A549 treated with AZD2906 at 1 μM for 4 hours (cell line): Measurements from ENCODE around the gene TMED7. TPM values are rescaled to one million over a fixed set of nuclear protein-coding genes. Genes with fewer than 3 reads are reported as not detected.

Experiments used
- total RNA-seq: library from RNA; stranded (reverse); fragments of 200-300 nt; extraction: Qiagen RNA extraction; gene quantifications from 5 replicates; pipeline ENCODE4 v1.2.3, GENCODE V29; 2022

The TMED7 gene
- 43.8 to 58.1 TPM (median 49.2 TPM) in 5 replicates for total RNA-seq

DNA sequence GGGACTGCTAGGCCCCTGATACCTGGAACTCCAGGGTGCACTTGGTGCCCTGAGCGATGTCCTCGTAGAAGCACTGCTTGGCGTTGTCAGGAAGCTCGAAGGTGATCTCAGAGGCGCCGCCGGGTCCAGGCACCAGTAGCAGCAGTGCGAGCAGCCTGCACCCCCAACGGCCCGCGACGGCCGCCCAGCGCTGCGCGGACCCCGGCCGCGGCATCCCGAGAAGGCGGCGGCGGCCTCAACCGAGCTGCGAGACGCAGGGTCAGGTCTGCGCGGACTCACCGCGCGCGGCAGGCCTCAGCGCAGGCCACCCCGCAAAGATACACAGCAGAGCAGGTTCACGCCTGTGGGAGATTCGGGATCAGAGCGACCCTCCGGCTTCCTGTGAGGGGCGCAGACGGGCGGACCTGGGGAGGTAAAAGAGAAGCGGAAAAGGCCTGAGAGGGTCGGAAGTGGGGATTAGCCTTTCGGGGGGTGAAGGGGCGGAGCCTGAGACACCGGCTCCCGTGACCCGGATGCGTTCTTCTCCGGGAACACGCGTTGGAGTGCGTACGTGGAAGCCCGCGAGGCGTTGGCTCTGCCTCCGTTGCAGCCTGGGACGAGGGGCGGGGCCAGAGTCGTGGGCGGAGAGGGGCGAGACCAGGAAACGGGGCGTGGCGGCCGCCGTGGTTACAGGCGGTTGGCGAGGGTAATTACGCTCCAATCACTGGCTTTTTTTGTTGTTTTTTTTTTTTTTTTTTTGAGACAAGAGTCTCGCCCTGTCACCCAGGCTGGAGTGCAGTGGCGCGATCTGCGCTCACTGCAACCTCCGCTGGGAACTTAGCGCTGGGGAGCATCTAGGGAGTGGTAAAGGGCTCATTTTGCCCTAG, at the start of gene TMED7:
TSS of gene TMED7 (minus strand) at position 458 of the 866 bp plus-strand sequence. CDS start at position 214, 244 bp downstream.

GRCh38 chr5:115601701-115602590, 23.9 kb downstream of the TMED7 start, which contains the start of gene TICAM2:
Gene TICAM2 (minus strand): TSS chr5:115602479. CDS start chr5:115581256, 21,223 bp downstream.

Other genes starting within 250 kb of the TMED7 start
- gene FEM1C, start 81.3 kb downstream of the TMED7 start, total RNA-seq = 6.8 to 9.1 TPM (median 7.5 TPM) in 5 replicates
- 0.66 to 1.3 TPM (median 1.1 TPM) in 5 replicates for gene TICAM2, start 23.6 kb downstream of the TMED7 start, total RNA-seq
- gene CDO1, start 190.6 kb upstream of the TMED7 start, total RNA-seq = not detected in 5 replicates
- 41.9 to 48.7 TPM (median 46.1 TPM) in 5 replicates for gene ATG12, start 215.5 kb upstream of the TMED7 start, total RNA-seq
- 60.6 to 81.4 TPM (median 77.6 TPM) in 5 replicates for gene AP3S1, start 215.9 kb upstream of the TMED7 start, total RNA-seq